ENCODE results near the gene CCDC8. TPM values are rescaled to one million over a fixed set of nuclear protein-coding genes. Genes with fewer than 3 reads are reported as not detected.

Gene CCDC8
- total and polyA plus RNA-seq, 12 donors = 6.3 to 74.0 (median 34.4) TPM

DNA sequence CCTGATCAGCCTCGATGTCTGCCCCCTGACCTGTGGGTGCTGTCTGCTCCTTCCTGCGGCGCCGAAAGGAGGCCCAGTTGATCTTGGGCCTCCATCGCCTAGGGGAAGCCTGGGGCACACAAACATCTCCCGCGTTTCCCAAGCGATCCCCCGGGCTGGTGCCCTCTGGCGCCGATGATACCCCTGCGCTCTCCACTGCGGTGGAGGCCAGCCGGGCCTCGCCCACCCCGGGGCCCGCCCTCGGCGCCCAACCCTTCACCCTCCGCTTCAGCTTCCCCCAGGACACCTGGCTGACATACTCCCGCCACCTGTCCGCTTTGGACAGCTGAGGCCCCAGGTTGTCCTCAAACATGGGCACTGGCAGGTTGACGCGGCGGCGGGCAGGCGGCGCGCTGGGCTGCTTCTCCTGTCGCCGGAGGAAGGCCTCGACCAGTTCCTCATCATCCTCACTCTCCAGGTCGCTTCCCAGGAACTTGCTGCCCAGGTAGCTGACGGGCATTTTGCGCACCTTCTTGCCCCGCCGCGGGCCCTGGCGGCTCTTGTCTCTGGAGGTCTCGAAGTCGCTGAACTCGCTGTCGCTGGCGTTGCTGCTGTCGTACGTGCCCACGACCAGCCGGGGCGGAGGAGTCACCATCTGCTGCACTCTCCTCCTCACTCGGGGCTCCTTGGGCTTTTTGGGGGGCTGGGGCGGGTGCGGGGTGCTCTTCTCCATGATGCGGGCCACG, 1.3 kb downstream of the CCDC8 start:
- WGBS, 4 donors = 24 to 55% (median 38%) methylated on average over 14 to 54 of the region's 54 CpGs
- H3K27me3 ChIP-seq = no peaks in the 10 kb centered on the region

DNA sequence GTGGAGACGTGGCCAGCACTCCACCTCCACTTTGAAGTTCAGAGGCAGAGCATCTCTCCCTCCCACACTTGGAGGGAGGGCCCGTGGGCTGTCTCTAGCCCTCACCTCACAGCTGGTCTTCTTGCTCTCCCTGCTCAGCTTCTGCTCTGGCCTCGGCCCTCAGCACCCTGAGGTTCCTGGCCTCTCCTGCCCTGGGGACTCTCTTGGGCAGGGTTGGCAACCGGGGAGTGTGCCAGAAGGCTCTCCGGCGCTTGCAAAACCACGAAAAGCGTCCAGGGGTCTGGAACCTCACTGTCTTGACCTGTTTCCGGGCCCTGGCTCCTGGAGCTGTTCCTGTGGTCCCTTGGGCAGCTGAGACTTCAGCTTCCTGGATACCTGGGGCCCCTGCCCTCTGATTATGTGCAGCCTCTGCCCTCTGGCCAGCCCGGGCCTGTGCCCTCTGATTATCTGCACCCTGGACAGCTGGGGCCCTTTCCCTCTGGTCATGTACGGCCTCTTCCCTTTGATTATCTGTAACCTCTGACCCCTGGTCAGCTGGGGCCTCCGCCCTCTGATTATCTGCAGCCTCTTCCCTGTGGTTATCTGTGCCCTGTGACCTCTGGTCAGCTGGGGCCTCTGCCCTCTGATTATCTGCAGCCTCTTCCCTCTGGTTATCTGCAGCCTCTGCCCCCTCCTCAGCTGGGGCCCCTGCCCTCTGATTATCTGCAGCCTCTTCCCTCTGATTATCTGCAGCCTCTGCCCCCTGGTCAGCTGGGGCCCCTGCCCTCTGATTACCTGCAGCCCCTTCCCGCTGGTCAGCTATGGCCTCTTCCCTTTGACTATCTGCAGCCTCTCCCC, 2.1 kb downstream of the CCDC8 start:
- Histone ChIP-seq H3K27me3 (no peaks in the 10 kb centered on the region), H3K4me1 (replicated peaks in 1 of 2) (peaks cover 33 to 44% of the 10 kb centered on the region in 2 donors), H3K27ac (peak overlapping the region in 3 of 5 donors; percentile 56 to 83 (median 73)), H3K4me3 (peak overlapping the region in 2 of 4 donors; percentile 26 to 69), H3K36me3 (replicated peaks in 1 of 2) (no peaks in the 10 kb centered on the region), H3K9me3 (replicated peaks in 1 of 3) (no peaks in the 10 kb centered on the region)
- no peak for TF ChIP-seq POLR2A (IDR thresholded peaks at IDR 0.05)
- TF ChIP-seq, protein P1, sequence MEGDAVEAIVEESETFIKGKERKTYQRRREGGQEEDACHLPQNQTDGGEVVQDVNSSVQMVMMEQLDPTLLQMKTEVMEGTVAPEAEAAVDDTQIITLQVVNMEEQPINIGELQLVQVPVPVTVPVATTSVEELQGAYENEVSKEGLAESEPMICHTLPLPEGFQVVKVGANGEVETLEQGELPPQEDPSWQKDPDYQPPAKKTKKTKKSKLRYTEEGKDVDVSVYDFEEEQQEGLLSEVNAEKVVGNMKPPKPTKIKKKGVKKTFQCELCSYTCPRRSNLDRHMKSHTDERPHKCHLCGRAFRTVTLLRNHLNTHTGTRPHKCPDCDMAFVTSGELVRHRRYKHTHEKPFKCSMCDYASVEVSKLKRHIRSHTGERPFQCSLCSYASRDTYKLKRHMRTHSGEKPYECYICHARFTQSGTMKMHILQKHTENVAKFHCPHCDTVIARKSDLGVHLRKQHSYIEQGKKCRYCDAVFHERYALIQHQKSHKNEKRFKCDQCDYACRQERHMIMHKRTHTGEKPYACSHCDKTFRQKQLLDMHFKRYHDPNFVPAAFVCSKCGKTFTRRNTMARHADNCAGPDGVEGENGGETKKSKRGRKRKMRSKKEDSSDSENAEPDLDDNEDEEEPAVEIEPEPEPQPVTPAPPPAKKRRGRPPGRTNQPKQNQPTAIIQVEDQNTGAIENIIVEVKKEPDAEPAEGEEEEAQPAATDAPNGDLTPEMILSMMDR (IDR thresholded peaks at IDR 0.05) = no peak
- intact Hi-C loops (cut with DNase I) = no loop called here
- no peak for DNase-seq
- 37 to 61% (median 51%) methylated on average over 8 to 13 of the region's 13 CpGs for WGBS, 4 donors

More for the DNA sequence above, 1.3 kb downstream of the CCDC8 start:
- Histone ChIP-seq H3K27ac (peak overlapping the region in 3 of 5 donors; percentile 56 to 83 (median 73)), H3K4me3 (peak overlapping the region in 3 of 4 donors; percentile 11 to 69 (median 26)), H3K36me3 (replicated peaks in 1 of 2) (no peaks in the 10 kb centered on the region), H3K4me1 (replicated peaks in 1 of 2) (peaks cover 35 to 47% of the 10 kb centered on the region in 2 donors), H3K9me3 (replicated peaks in 1 of 3) (no peaks in the 10 kb centered on the region)
- intact Hi-C loops (cut with DNase I) = no loop called here
- no peak for DNase-seq
- TF ChIP-seq, protein P1 (IDR thresholded peaks at IDR 0.05) = no peak
- no peak for TF ChIP-seq POLR2A (IDR thresholded peaks at IDR 0.05)

DNA sequence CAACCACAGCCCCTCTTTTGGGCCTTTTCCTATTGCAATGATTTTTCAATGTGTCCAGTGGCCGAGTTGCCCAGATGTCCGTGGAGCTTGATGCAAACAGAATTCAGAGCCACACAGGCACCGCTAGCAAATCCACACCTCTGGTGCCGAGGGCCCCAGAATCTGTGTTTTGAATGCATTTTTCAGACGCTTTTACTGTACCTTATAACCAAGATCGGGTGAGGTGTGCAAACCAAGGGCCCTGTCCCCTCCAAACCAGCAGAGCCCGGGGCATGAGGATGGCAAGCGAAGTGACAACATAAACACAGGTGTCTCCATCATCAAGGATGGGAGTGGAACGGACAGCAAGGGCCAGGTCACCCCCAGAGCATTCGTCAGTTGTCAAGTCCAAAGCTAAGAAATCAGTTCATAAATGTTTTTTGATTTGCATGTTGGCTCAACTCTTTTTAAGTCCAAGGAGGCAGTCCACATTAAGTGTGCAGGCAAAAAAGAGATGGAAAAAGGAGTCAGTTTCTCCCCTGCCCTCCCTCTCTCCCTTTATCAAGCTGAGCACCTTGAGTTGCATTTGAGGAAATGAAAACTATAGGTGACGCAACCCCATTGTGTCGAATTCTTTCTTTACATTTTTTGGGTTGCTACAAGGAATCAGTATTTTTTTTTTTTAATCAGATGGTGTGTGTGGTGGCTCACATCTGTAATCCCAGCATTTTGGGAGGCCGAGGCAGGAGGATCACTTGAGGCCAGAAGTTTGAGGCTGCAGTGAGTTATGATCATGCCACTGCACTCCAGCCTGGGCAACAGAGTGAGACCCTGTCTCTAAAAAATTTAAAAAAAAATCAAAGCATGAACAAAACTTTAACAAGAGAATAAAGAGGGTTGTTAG, 2.9 kb downstream of the CCDC8 start:
- Histone ChIP-seq H3K9me3 (replicated peaks in 1 of 3) (no peaks in the 10 kb centered on the region), H3K27ac (peak overlapping the region in 2 of 5 donors; percentile 73 to 83), H3K4me1 (replicated peaks in 1 of 2) (peaks cover 25 to 41% of the 10 kb centered on the region in 2 donors), H3K4me3 (peak overlapping the region in 1 of 4 donors; percentile 69), H3K27me3 (no peaks in the 10 kb centered on the region), H3K36me3 (replicated peaks in 1 of 2) (no peaks in the 10 kb centered on the region)
- no peak for DNase-seq
- TF ChIP-seq, protein P1 (IDR thresholded peaks at IDR 0.05) = no peak
- TF ChIP-seq POLR2A (IDR thresholded peaks at IDR 0.05) = no peak
- 69 to 85% (median 80%) methylated on average over 13 of the region's 13 CpGs for WGBS, 4 donors
- intact Hi-C loops (cut with DNase I) = no loop called here
